ENCODE results near the gene SORBS1. TPM values are rescaled to one million over a fixed set of nuclear protein-coding genes. Genes with fewer than 3 reads are reported as not detected.

SORBS1 gene
- total RNA-seq, 4 donors from 2014 or later = 23.3 to 359 (median 72.2) TPM

GRCh38 chr10:95411635-95412034 lies 149.5 kb downstream of the SORBS1 start:
- Histone ChIP-seq H3K36me3 (peaks cover 0 to 9% (median 0%) of the 10 kb centered on the region in 3 donors), H3K27ac (peak overlapping the region in 2 of 4 donors; percentile 60 to 90), H3K27me3 (no peaks in the 10 kb centered on the region), H3K9me3 (no peaks in the 10 kb centered on the region), H3K4me1 (peaks cover 13 to 82% (median 33%) of the 10 kb centered on the region in 3 donors), H3K4me3 (no peak overlapping the region)
- WGBS, 2 donors = 81 to 82% methylated on average over 4 of the region's 4 CpGs
- TF ChIP-seq, protein P1, sequence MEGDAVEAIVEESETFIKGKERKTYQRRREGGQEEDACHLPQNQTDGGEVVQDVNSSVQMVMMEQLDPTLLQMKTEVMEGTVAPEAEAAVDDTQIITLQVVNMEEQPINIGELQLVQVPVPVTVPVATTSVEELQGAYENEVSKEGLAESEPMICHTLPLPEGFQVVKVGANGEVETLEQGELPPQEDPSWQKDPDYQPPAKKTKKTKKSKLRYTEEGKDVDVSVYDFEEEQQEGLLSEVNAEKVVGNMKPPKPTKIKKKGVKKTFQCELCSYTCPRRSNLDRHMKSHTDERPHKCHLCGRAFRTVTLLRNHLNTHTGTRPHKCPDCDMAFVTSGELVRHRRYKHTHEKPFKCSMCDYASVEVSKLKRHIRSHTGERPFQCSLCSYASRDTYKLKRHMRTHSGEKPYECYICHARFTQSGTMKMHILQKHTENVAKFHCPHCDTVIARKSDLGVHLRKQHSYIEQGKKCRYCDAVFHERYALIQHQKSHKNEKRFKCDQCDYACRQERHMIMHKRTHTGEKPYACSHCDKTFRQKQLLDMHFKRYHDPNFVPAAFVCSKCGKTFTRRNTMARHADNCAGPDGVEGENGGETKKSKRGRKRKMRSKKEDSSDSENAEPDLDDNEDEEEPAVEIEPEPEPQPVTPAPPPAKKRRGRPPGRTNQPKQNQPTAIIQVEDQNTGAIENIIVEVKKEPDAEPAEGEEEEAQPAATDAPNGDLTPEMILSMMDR (IDR thresholded peaks at IDR 0.05) = no peak
- no peak for TF ChIP-seq POLR2A (IDR thresholded peaks at IDR 0.05)
- DNase-seq = no peak
- intact Hi-C loops (cut with DNase I) = no loop called here

GRCh38 chr10:95408983-95409873 lies 151.9 kb downstream of the SORBS1 start:
- H3K27me3 ChIP-seq = no peaks in the 10 kb centered on the region
- H3K4me3 ChIP-seq = no peak overlapping the region
- H3K27ac ChIP-seq = peak overlapping the region; percentile 68 to 90 (median 78)
- H3K9me3 ChIP-seq = no peaks in the 10 kb centered on the region
- peaks cover 13 to 68% (median 33%) of the 10 kb centered on the region in 3 donors for H3K4me1 ChIP-seq
- no peak for TF ChIP-seq POLR2A (IDR thresholded peaks at IDR 0.05)
- TF ChIP-seq, protein P1 (IDR thresholded peaks at IDR 0.05) = no peak
- H3K36me3 ChIP-seq = peaks cover 0 to 10% (median 0%) of the 10 kb centered on the region in 3 donors
- DNase-seq = no peak
- 23 to 30% methylated on average over 3 of the region's 3 CpGs for WGBS, 2 donors
- intact Hi-C loops (cut with DNase I) = no loop called here

GRCh38 chr10:95408148-95408960 lies 152.8 kb downstream of the SORBS1 start:
- no peak for TF ChIP-seq POLR2A (IDR thresholded peaks at IDR 0.05)
- TF ChIP-seq, protein P1 (IDR thresholded peaks at IDR 0.05) = no peak
- H3K27ac ChIP-seq = peak overlapping the region; percentile 68 to 90 (median 84)
- WGBS, 2 donors = 67 to 68% methylated on average over 5 of the region's 7 CpGs
- H3K4me1 ChIP-seq = peaks cover 13 to 60% (median 33%) of the 10 kb centered on the region in 3 donors
- intact Hi-C loops (cut with DNase I) = no loop called here
- H3K36me3 ChIP-seq = peaks cover 0 to 7% (median 0%) of the 10 kb centered on the region in 3 donors
- no peak overlapping the region for H3K4me3 ChIP-seq
- DNase-seq = no peak
- no peaks in the 10 kb centered on the region for H3K9me3 ChIP-seq
- H3K27me3 ChIP-seq = no peaks in the 10 kb centered on the region

- H3K27me3 ChIP-seq = no peaks in the 10 kb centered on the region
- H3K4me3 ChIP-seq = no peak overlapping the region
- WGBS, 2 donors = 76 to 83% methylated on average over 7 of the region's 7 CpGs
- H3K4me1 ChIP-seq = peaks cover 13 to 52% (median 33%) of the 10 kb centered on the region in 3 donors
- H3K27ac ChIP-seq = peak overlapping the region; percentile 67 to 90 (median 74)
- DNase-seq = no peak
- peaks cover 0 to 7% (median 0%) of the 10 kb centered on the region in 3 donors for H3K36me3 ChIP-seq
- intact Hi-C loops (cut with DNase I) = no loop called here
- TF ChIP-seq POLR2A (IDR thresholded peaks at IDR 0.05) = no peak
- TF ChIP-seq, protein P1 (IDR thresholded peaks at IDR 0.05) = no peak
- no peaks in the 10 kb centered on the region for H3K9me3 ChIP-seq
Measured at GRCh38 chr10:95407546-95407945, 153.6 kb downstream of the SORBS1 start.
